Measurements from ENCODE around the gene KCNAB1.
A peak's percentile ranks its signal among the peaks of the same experiment; 100 is the strongest.
"Not testable (repeated sequence)": the region's sequence is repeated elsewhere in the genome, so short reads cannot be mapped to it uniquely, and the experiment has no call there.

KCNAB1 gene

DNA sequence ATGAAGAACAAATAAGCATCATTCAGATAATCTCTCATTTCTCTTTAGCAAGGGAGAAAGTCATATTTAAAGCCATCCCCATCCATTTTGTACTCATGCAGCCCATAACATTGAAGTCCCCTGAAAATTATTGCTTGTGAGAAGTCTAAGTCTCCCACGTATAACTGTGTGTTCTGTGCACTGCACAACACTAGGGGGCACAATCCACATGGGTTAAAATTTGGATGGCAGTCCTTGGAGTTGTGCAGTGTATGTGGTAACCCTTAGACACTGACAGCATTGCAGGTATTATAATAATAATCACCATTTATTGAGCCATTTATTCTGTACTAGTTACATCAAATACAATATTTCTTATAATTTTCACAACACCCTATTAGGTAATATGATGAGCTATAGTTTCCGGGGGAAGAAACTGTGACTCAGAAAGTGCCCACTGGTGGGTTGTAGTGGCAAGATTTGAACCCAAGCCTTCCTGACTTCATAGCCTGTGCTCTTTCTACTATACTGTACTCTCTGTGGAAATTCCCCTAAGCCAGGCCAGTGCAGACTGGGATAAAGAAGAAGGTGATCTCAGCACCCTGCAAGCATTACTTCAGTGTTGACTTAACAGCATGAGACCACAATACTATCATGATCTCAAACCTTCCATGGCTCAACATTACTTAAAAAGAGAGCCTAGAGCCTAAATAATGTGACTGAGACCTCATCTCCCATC is 15.7 kb downstream of the KCNAB1 start:
- no peak for DNase-seq (ENCODE audit: low read depth)
- H3K4me3 ChIP-seq (ENCODE audit: low read depth, low read length) = no peak overlapping the region

DNA sequence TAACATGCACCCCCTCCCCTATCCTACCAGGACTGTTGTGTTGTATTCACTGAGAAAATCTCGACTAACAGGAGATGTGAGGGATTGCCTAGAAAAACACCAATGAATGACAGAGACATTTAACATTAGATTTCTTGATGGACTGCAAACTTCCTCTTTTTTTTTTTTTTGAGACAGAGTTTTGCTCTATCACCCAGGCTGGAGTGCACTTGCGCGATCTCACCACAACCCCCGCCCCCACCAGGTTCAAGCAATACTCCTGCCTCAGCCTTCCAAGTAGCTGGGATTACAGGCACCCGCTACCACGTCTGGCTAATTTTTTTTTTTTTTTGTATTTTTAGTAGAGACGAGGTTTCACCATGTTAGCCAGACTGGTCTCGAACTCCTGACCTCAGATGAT is 17.0 kb downstream of the KCNAB1 start:
- not testable (repeated sequence) for DNase-seq (ENCODE audit: low read depth); H3K4me3 ChIP-seq (ENCODE audit: low read depth, low read length)

DNA sequence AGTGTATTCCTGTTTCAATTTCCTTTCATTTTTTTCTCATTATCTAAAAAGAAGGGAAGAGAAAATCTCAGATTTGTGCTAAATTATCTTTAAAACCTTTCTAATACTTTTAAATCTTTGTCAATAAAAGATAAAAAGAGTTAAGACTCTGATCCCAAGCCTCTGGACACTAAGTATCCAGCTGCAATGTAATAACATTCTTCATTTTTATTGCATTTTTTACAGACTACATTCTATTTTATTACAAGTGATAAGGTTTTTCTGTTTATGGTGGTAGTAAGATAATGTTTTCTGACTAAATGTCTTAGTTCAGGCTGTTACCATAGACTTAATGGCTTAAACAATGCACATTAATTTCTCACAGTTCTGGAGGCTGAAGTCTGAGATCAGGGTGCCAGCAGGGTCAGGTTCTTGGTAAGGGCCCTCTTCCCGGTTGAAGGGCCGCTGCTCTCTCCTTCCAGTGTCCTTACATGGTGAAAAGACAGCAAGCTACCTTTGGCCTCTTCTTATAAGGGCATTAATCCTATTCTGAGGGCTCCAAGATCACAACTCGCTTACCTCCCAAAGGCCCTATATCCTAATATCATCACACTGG is 19.7 kb downstream of the KCNAB1 start:
- H3K4me3 ChIP-seq (ENCODE audit: low read depth, low read length) = no peak overlapping the region
- DNase-seq (ENCODE audit: low read depth) = no peak

DNA sequence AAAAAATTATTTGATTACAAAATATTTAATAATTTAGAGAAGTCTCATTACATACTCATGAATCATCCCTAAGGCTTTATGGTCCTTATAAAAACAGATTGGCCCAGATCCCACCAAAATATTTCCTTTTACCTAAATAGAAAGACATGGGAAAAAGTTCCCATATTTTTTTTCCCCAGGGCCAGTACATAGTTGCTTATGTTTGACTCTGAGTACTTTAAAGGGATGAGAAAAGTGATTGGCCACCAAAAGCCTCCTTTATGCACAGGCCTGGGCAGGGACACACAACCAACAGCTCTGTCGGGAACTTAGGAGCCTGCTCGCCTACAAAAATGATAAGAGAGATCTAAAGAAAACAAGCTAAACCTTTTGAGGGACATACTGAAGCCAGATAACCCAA is 22.3 kb downstream of the KCNAB1 start:
- no peak for DNase-seq (ENCODE audit: low read depth)
- H3K4me3 ChIP-seq (ENCODE audit: low read depth, low read length) = no peak overlapping the region

DNA sequence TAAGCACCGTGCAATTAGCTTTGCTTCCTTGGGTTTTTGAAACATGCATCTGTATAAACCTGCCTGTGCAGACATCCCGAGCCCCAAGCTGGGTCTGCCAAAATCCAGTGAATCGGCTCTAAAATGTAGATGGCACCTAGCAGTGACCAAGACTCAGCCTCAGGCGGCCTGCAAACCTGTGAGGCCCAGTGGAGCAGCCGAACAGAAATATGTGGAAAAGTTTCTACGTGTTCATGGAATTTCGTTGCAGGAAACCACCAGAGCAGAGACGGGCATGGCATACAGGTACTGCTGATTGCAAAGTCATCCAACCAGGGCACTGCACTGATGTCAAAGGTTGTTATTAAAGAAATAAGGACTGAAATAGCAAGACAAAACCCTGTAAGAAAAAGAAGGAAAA is 22.8 kb downstream of the KCNAB1 start:
- no peak overlapping the region for H3K4me3 ChIP-seq (ENCODE audit: low read depth, low read length)
- DNase-seq (ENCODE audit: low read depth) = no peak

DNA sequence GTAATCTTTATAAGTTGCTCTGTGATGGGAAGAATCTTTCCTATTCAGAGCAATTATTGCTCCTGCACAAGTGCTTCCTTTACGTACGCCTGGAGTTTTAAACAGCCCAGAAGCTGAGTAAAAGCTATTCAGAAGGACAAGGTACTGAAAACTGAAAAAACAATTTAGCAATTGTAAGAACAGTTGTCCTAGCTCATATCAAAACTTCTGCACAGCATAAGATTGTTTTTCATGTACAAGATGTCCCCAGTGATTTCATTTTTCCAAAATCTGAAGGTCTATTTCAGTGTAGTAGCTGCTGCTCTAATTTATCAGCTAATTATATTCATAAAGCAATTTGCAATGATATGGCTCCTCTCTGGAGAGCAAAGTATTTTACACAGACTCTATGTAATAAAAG is 23.7 kb downstream of the KCNAB1 start:
- DNase-seq (ENCODE audit: low read depth) = no peak
- no peak overlapping the region for H3K4me3 ChIP-seq (ENCODE audit: low read depth, low read length)

DNA sequence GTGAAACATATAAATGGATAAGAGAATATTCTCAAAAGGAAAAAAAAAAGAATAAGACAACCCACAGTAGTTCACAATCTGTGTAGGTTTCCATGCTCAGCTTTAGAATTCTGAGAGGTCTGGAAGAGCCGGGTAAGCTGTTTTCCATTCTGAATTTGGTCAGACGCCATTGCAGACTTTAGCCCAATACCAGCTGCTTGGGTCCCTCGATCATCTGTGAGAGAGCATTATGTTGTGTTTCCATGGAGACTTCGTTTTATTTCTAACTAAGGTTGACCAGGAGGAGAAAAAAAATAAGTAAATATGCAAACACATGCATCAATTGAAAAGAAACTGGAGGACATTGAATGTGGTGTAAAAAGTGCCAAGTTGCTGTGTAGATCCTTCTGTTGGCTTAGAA is 25.5 kb downstream of the KCNAB1 start:
- DNase-seq (ENCODE audit: low read depth) = no peak

DNA sequence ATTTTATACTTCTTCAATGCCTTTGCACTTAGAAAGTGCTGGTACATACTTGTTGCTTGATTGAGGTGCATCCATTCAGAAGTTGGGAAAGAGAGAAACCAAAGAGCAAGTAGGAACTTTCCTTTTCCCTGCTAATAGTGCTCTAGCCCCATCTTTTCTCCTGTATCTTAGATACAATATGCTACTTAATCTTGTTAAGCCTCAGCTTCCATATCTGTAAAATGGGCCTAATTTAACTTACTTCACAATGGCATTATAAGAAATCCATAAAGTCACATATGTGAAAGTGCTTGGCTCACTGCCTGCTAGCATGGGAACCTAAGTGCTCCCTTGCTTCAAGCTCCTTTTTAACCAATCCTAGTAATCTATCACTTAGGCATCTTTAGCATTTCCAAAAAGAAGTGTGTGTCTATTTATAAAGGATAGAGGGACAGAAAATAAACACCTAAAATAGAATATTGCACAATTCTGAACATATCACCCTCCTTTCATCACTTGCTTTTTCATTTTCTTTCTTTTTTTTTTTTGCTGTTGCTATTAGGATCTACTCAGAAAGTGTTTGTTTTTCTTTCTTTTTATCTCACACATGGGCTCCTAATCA is 28.1 kb downstream of the KCNAB1 start:
- DNase-seq (ENCODE audit: low read depth) = no peak
- no peak overlapping the region for H3K4me3 ChIP-seq (ENCODE audit: low read depth, low read length)

More for the DNA sequence above, 25.5 kb downstream of the KCNAB1 start:
- no peak overlapping the region for H3K4me3 ChIP-seq (ENCODE audit: low read depth, low read length)

DNA sequence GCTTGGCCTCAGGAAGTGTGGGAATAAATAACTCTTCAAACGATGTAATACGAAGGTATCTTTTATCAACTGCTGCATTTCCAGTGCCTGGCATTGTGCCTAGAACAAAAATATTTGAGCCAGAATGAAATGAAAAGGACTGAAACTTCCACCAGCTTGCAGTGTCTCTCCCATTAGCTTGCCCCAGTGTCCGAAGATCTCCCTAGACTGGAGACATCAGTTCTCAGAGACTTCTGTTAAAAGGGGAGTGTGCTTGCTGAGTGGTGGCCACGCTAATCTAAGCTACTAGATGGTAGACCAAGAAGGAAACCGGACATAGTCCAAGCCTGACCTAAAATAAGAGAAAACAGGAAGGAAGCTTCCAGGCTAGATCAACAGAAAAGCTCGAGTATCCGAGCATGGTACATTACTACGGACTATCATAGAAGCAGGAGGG is 28.6 kb downstream of the KCNAB1 start:
- no peak for DNase-seq (ENCODE audit: low read depth)
- no peak overlapping the region for H3K4me3 ChIP-seq (ENCODE audit: low read depth, low read length)

DNA sequence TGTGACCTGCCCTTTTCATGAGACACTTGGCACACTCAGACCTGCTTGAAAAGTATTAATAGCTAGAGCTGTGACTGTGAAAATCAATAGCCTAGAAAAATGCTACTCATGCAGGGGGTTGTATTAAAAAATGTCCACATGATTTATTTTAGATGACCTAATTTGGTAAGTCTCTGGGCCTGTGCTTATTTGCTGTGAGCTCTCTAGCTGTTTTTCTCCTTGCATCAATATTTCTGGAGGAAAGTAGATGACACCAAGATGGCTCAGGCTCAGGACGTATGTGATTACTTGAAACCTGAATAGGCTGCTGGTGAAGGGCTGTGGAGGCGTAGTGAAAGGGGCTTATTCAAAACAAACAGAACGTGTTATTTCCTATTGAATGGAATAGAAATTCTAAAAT is 29.5 kb downstream of the KCNAB1 start:
- no peak for DNase-seq (ENCODE audit: low read depth)
- H3K4me3 ChIP-seq (ENCODE audit: low read depth, low read length) = no peak overlapping the region

DNA sequence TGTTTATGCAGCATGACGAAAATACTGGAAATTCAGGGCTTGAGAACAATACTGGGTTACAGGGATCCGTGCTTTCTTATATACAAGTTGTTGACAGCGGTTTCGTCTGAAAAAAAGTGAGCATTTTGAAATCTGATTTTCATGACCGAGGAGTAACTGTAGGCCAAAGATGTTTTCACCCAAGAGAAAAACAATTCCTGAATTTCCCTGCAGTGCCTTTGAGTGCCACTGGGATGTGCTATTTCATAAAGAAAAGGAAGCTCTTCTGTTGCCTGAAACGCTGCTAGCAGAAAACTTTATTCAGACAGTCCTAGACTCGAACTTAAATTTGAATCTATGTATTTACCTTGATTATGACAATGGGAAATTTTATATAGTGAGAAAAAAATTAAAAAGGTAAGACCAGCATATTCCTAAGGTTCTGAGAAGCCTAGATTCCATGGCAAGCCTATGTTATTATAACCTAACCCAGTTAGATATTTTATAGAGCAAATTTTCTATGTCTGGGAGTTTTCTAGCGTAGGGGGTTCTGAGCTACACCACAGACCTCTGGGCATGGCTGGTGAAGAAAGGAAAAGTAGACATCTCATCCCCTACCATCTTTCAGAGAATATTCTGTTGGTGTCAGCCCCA is 30.2 kb downstream of the KCNAB1 start:
- H3K4me3 ChIP-seq (ENCODE audit: low read depth, low read length) = no peak overlapping the region
- peak; percentile 26 for DNase-seq (ENCODE audit: low read depth)

DNA sequence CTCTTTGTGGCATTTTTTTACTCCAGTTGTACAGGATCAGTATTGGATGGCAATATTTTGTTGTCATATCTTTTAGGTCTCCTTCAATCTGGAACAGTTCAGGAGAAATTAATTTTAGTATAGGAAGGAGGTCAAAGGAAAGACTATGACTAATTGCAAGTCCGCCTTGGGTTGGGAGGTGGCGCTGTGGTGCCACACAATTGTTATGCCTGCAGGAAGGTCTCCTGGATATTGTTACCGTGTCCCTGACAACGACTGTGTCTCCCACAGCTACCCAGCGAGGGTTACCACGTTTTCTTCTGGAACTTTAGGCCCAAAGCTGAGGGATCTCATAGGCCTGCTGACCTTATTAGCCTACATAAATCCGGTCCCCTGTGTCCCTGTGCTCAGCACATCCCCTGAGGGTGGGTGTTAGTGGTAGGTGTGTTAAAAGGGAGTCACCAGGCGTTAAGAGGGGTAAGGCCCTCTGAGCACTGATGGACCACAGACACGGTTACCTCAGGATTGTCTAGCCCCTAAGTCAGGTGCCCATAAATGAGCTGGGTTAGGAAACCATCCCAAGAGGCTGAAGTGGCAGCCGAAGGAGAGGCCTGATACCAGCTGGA is 31.5 kb downstream of the KCNAB1 start:
- H3K4me3 ChIP-seq (ENCODE audit: low read depth, low read length) = no peak overlapping the region
- DNase-seq (ENCODE audit: low read depth) = peak; percentile 34

DNA sequence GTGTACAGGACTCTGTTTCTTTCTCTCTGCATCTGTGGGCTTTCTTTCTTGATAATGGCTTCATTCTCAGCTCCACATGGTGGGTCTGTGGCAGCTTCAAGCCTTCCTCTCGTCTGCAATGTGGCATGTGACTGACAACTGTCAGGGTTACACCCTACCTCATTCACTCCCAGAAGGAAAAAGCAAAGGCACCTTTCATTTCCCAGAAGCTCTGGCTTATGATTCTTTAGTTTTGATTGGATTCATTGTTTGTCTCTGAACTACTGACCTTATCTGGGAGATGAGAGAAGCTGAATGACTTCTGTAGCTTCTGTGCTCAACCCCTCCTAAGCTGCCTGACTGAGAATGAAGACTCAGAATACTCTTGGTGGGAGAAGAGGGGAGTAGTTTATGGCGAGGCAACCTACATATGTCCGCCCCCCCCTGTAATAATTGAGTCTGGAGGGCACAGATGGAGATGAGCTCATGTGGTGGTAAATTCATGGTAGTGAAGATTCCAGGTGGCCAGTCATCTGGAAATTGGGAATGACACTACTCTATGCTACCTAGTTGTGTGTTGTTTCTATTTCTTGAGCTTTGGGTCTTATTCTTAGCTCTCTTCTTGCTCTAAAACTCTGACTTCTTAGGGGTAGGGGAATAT is 38.4 kb downstream of the KCNAB1 start:
- DNase-seq (ENCODE audit: low read depth) = no peak
- H3K4me3 ChIP-seq (ENCODE audit: low read depth, low read length) = no peak overlapping the region

DNA sequence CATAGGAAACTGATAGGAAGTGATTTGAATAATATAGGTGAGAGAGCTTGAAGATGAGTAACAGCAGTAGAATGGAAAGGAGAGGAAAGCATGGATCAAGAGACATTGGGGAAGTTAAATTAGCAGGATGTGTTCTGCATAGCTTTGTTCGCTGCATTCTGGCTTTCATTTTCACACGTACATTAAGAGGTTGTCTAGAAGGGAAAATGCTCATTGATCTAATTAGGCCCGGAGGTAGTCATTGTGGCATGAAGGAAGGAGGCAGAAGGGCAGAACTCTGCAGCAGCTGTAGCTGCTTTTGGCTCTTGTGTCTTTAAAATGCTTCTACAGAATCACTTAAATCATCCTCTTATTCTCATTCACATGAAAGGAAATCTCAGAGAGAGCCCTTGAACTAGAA is 40.3 kb downstream of the KCNAB1 start:
- H3K4me3 ChIP-seq (ENCODE audit: low read depth, low read length) = no peak overlapping the region
- DNase-seq (ENCODE audit: low read depth) = no peak

DNA sequence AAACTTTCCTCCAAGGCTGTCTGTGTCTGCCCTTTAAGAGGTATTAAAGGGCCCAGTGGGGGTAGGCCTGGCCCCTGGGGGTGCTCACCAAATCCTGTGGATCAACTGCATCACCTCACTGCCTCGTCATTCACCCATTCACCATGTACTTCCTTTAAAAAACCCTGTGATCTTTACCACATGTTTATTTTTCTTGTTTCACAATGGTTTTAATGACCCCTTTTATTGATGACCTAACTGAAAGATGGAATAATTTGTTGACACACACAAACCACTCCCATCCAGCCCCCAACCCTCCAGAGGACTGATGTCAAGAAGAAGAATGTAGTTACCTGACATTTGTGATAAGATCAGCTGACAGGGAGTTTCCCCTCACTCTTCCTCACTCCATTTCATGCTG is 40.8 kb downstream of the KCNAB1 start:
- H3K4me3 ChIP-seq (ENCODE audit: low read depth, low read length) = no peak overlapping the region
- no peak for DNase-seq (ENCODE audit: low read depth)

DNA sequence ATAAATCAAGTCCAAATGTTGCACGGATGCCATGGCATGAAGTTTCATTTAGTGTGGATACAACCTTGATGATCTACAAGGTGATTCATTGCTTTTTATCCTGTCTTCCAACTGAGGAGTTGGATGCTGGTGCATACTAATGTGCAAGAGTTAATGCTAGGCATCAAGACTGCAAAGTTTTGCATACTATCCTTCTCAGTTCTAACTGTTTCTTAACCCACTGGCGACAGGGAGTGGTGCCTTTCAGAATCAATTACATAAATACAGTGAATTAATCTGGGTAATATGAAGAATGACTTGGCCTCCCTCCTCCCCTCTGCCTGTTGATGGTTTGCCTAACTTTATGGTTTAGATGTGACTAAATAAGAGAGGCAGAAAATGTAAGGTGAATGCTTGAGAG is 43.5 kb downstream of the KCNAB1 start:
- no peak for DNase-seq (ENCODE audit: low read depth)
- H3K4me3 ChIP-seq (ENCODE audit: low read depth, low read length) = no peak overlapping the region

DNA sequence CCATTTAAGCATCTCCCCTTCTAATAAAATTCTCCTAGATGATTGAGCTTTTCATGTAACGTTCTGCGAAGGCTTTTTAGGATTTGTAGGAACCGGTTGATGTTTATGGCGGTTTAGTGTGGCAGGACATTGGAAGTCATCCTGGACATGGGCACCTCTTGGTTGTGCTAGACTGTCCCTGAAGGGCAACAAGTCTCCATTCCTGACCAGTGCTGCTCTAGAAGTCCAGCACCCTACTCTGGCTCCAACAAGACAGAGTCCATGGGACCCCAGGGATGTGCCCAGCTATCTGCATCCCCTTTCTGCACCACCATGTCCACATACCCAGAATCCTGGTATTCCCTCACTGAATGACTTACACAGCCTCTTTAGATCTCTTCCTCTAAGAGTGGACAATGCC is 46.4 kb downstream of the KCNAB1 start:
- H3K4me3 ChIP-seq (ENCODE audit: low read depth, low read length) = no peak overlapping the region
- no peak for DNase-seq (ENCODE audit: low read depth)

DNA sequence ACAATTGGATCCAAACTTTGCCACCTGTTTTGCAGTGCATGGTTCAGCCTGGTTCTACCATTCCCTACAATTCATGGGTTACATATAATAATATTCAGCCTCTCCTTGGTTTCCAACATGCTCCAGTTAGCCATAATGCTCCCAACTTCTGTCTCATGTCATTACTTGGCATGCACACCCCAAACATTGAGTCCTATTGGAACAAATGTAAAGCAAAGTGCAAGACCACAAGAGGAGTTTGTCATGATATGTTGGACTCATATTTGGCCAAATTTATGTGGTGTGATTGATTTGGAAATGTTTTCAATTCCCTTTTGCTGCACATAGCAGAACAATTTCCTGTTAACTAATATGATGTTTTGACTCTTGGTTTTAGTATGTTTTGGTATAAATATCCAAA is 50.2 kb downstream of the KCNAB1 start:
- H3K4me3 ChIP-seq (ENCODE audit: low read depth, low read length) = no peak overlapping the region
- no peak for DNase-seq (ENCODE audit: low read depth)

DNA sequence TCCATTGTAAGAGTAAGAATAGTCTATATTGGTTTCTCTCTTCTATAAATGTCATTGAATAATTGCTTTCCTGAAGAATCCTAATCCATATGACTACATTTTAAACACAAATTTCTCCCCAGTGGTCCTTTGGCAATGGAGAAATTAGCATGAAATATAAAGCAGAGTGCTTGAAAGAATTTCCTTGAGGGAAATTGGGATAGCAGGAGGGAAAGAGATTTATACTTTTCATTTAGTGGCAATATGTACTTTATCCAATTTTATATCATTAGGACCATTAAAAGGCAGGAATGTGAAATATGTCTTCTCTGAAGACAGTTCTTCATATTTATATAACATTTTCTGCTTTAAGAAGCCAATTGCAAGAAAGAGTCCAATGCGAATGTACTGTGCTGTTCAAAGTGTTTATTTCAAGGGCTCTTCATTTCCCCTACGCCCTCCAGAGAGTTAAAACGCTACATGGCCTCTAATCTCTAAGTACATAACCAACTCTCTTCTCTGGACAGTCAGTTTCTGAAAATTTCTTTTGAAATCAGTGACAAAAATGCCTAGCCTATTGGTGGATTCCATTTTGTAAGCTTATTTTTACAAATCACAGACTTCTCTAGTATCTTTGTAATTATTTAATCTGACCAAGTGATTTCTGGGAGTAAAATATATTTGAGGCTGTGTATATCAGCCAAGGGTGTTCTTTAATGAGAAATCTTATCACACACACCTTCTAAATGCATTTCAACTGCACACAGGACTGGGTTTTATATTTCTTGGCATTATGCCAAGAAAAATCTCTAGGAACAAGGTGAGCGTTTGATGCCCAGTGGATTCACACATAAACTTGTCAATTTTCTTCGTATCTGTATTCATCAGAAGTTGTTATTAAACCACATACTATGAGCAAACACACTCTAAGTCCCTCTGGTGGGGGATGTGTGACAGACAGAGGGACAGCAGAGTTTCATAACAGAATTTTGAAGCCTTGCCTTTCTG is 51.2 kb downstream of the KCNAB1 start:
- DNase-seq (ENCODE audit: low read depth) = no peak
- H3K4me3 ChIP-seq (ENCODE audit: low read depth, low read length) = no peak overlapping the region

Measured in skeletal muscle cell (primary cell).